ENCODE results near the gene VIPR2. TPM values are rescaled to one million over a fixed set of nuclear protein-coding genes. Genes with fewer than 3 reads are reported as not detected.

VIPR2 gene
- polyA plus RNA-seq, 1 donor from 2014 or later: 0.51 TPM

DNA sequence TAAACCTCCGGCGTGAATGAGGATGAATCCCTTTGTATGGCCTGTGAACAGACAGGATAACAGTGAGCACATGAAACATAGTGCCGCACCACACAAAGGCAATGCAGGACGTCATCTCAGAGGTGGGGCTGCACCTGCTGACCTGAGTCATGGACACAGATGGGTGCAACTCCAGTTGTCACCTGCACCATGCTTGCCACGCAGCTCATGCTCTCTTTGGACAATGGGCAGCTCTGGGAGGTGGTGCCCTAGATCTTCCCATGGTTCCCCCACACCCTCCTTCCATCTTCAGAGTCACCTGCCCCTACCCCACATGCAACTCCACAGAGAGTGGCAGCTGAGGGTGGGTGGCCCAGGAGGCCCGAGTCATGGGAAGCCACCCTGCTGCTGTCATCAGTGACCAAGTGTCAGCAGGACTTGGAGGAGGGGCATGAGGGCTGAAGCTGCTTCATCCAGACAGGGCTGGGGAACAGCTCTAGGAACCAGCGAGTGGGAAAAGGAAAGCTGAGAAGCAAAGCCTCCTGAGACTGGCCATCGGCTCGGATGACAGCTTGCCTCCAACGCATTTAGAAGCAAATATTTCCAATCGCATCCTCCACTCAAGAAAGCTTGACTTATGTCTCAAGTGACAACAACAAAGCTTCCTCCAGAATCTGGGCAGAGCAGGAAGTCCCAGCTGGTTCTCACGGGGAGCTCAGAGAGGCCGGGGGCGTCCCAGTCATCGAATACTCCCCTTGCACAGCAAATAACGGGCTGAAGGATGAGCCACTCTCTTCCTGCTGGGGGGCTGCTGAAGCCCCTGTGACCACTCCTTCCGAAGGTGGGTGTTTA, 27.1 kb downstream of the VIPR2 start:
- H3K9me2 ChIP-seq (ENCODE audit: insufficient read depth, low read length): no peaks in the 10 kb centered on the region
- no peak overlapping the region for H2AFZ ChIP-seq (ENCODE audit: low read depth, low read length)
- H3K27ac ChIP-seq (ENCODE audit: low read length): no peak overlapping the region
- H3K79me2 ChIP-seq (replicated peaks; ENCODE audit: insufficient read depth, low read length): no peaks in the 10 kb centered on the region
- H4K20me1 ChIP-seq (ENCODE audit: insufficient read depth): no peaks in the 10 kb centered on the region
- no peaks in the 10 kb centered on the region for H3K9me3 ChIP-seq (ENCODE audit: low read length)
- H3K4me3 ChIP-seq (ENCODE audit: low read length): no peak overlapping the region
- no peak for TF ChIP-seq SMC3 (conservative IDR thresholded peaks at IDR 0.05; ENCODE audit: poor library complexity)
- no peak for TF ChIP-seq EZH2 (IDR thresholded peaks at IDR 0.05; ENCODE audit: borderline replicate concordance, insufficient read depth, low read length, poor library complexity, severe bottlenecking)
- TF ChIP-seq CTCF (IDR thresholded peaks at IDR 0.05; ENCODE audit: poor library complexity, severe bottlenecking): no peak
- TF ChIP-seq TAF1 (IDR thresholded peaks at IDR 0.05; ENCODE audit: low read depth): no peak
- TF ChIP-seq POLR2AphosphoS5 (IDR thresholded peaks at IDR 0.05): no peak
- no peak for TF ChIP-seq REST (IDR thresholded peaks at IDR 0.05; ENCODE audit: borderline replicate concordance)
- no peak overlapping the region for H3K9ac ChIP-seq (ENCODE audit: low read length)
- no peak overlapping the region for H3K4me2 ChIP-seq (ENCODE audit: low read length)
- no peaks in the 10 kb centered on the region for H3K36me3 ChIP-seq (ENCODE audit: insufficient read depth, low read length)
- H3F3A ChIP-seq (ENCODE audit: insufficient read depth, low read length, poor library complexity, severe bottlenecking): no peaks in the 10 kb centered on the region
- H3K27me3 ChIP-seq (ENCODE audit: insufficient read depth, low read depth, low read length): no peaks in the 10 kb centered on the region

DNA sequence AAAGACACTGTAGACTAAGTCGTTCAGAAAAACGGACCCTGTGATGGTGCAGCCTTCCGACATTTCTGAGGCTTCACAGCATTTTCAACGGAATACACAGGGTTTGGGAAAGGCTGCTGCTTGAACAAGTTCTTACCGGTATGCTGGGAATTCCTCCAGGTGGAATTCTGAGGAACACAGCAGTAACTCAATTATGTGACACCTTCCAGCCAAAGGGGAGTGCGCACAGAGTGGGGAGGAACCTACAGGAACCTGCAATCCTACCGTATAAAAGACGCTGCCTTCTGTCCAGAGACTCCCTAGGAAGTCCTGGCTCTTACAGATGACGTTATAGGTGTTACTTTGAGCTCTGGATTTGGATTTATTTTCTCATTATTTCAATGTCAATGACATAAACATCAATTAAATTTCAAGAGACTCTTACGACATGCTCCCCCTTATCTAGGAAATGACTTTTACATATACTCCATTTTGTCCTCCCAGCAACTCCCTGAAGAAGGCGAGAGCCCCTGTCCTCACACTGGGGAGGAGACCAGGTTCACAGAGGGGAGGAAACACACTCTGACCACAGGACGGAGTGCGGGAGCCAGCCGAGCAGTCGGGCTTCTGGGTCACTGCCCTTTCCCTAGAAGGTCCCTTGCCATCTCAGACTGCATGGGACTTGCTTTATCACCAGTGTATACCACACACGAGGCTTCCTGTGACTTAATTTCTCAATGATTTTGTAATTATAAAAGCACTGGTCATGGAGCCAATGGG, 27.9 kb downstream of the VIPR2 start:
- no peak overlapping the region for H3K27ac ChIP-seq (ENCODE audit: low read length)
- no peak overlapping the region for H3K4me2 ChIP-seq (ENCODE audit: low read length)
- no peak overlapping the region for H3K4me3 ChIP-seq (ENCODE audit: low read length)
- H4K20me1 ChIP-seq (ENCODE audit: insufficient read depth): no peaks in the 10 kb centered on the region
- no peak overlapping the region for H3K9ac ChIP-seq (ENCODE audit: low read length)
- no peak for TF ChIP-seq POLR2AphosphoS5 (IDR thresholded peaks at IDR 0.05)
- TF ChIP-seq RAD21 (conservative IDR thresholded peaks at IDR 0.05): no peak
- TF ChIP-seq EZH2 (IDR thresholded peaks at IDR 0.05; ENCODE audit: borderline replicate concordance, insufficient read depth, low read length, poor library complexity, severe bottlenecking): no peak
- no peak for TF ChIP-seq MXI1 (conservative IDR thresholded peaks at IDR 0.05; ENCODE audit: poor library complexity, severe bottlenecking)
- no peak for TF ChIP-seq CTCF (IDR thresholded peaks at IDR 0.05; ENCODE audit: poor library complexity, severe bottlenecking)
- no peak for TF ChIP-seq EP300 (conservative IDR thresholded peaks at IDR 0.05; ENCODE audit: poor library complexity, severe bottlenecking)
- TF ChIP-seq REST (IDR thresholded peaks at IDR 0.05; ENCODE audit: borderline replicate concordance): no peak
- no peak for TF ChIP-seq SMC3 (conservative IDR thresholded peaks at IDR 0.05; ENCODE audit: poor library complexity)
- no peak for TF ChIP-seq TAF1 (IDR thresholded peaks at IDR 0.05; ENCODE audit: low read depth)
- no peak overlapping the region for H2AFZ ChIP-seq (ENCODE audit: low read depth, low read length)
- H3K9me2 ChIP-seq (ENCODE audit: insufficient read depth, low read length): no peaks in the 10 kb centered on the region
- H3K79me2 ChIP-seq (replicated peaks; ENCODE audit: insufficient read depth, low read length): no peaks in the 10 kb centered on the region
- no peaks in the 10 kb centered on the region for H3K36me3 ChIP-seq (ENCODE audit: insufficient read depth, low read length)
- H3F3A ChIP-seq (ENCODE audit: insufficient read depth, low read length, poor library complexity, severe bottlenecking): no peaks in the 10 kb centered on the region
- no peaks in the 10 kb centered on the region for H3K27me3 ChIP-seq (ENCODE audit: insufficient read depth, low read depth, low read length)
- no peaks in the 10 kb centered on the region for H3K9me3 ChIP-seq (ENCODE audit: low read length)

Measured in neural cell (in vitro differentiated cells).